ENCODE data around the gene ZNF276. TPM values are rescaled to one million over a fixed set of nuclear protein-coding genes. Genes with fewer than 3 reads are reported as not detected.

ZNF276 gene
- total and polyA plus RNA-seq, 9 donors: 7.1 to 39.9 (median 25.5) TPM

- Histone ChIP-seq H3K27me3 (no peaks in the 10 kb centered on the region), H3K9me3 (no peaks in the 10 kb centered on the region), H3K4me1 (ENCODE audit: insufficient read depth) (no peaks in the 10 kb centered on the region), H3K4me3 (no peak overlapping the region), H3K27ac (no peak overlapping the region), H3K36me3 (no peaks in the 10 kb centered on the region)
- no peak for DNase-seq
- 75 to 80% (median 80%) methylated on average over 21 to 22 of the region's 22 CpGs for WGBS, 3 donors
- TF ChIP-seq, protein P1, sequence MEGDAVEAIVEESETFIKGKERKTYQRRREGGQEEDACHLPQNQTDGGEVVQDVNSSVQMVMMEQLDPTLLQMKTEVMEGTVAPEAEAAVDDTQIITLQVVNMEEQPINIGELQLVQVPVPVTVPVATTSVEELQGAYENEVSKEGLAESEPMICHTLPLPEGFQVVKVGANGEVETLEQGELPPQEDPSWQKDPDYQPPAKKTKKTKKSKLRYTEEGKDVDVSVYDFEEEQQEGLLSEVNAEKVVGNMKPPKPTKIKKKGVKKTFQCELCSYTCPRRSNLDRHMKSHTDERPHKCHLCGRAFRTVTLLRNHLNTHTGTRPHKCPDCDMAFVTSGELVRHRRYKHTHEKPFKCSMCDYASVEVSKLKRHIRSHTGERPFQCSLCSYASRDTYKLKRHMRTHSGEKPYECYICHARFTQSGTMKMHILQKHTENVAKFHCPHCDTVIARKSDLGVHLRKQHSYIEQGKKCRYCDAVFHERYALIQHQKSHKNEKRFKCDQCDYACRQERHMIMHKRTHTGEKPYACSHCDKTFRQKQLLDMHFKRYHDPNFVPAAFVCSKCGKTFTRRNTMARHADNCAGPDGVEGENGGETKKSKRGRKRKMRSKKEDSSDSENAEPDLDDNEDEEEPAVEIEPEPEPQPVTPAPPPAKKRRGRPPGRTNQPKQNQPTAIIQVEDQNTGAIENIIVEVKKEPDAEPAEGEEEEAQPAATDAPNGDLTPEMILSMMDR (IDR thresholded peaks at IDR 0.05): no peak
- TF ChIP-seq POLR2A (IDR thresholded peaks at IDR 0.05): no peak
- TF ChIP-seq EP300 (IDR thresholded peaks at IDR 0.05): no peak
- intact Hi-C loops (cut with DNase I): no loop called here
Observed at GRCh38 chr16:89730610-89731234, 9.4 kb downstream of the ZNF276 start.

DNA sequence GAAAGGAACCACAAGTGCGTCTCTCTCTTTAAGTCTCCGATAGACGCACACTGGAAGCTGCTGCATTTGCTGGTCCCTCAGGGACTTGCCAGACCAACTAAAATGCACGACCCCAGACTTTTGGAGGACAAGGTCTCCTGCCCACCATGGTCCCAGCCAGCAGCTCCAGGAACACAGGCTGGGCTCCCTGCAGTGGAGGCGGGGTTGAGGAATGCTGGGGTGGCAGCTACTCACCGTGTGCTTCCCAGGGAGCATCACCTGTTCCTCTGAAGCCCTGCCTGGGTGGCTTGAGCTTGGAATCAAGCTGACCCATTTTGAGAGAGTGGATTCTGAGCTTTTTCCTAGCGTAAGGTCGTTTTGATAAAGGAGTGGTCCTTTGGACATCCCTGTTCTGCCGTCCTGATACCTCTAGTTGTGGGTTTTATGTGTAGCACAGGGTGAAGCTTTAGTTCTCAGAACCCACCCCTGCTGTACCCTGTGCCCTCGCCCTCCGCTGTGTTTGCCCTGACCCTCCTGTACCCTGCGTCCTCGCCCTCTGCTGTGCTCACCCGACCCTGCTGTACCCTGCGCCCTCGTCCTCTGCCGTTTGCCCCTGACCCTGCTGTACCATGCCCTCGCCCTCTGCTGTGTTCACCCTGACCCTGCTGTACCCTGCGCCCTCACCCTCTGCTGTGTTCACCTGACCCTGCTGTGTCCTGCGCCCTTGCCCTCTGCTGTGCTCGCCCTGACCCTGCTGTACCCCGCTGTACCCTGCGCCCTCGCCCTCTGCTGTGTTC lies 11.0 kb downstream of the ZNF276 start:
- H3K36me3 ChIP-seq: no peaks in the 10 kb centered on the region
- H3K4me3 ChIP-seq: no peak overlapping the region
- DNase-seq: no peak
- no peak overlapping the region for H3K27ac ChIP-seq
- intact Hi-C loops (cut with DNase I): no loop called here
- 86 to 89% (median 88%) methylated on average over 24 of the region's 24 CpGs for WGBS, 3 donors
- H3K27me3 ChIP-seq: no peaks in the 10 kb centered on the region
- no peaks in the 10 kb centered on the region for H3K4me1 ChIP-seq (ENCODE audit: insufficient read depth)
- no peak for TF ChIP-seq POLR2A (IDR thresholded peaks at IDR 0.05)
- no peak for TF ChIP-seq EP300 (IDR thresholded peaks at IDR 0.05)
- TF ChIP-seq, protein P1 (IDR thresholded peaks at IDR 0.05): no peak
- no peaks in the 10 kb centered on the region for H3K9me3 ChIP-seq

GRCh38 chr16:89732918-89733242 lies 11.5 kb downstream of the ZNF276 start:
- H3K36me3 ChIP-seq: no peaks in the 10 kb centered on the region
- H3K9me3 ChIP-seq: no peaks in the 10 kb centered on the region
- no peak overlapping the region for H3K27ac ChIP-seq
- intact Hi-C loops (cut with DNase I): no loop called here
- TF ChIP-seq, protein P1 (IDR thresholded peaks at IDR 0.05): no peak
- TF ChIP-seq POLR2A (IDR thresholded peaks at IDR 0.05) (no peak), EP300 (IDR thresholded peaks at IDR 0.05) (no peak)
- 89 to 93% (median 90%) methylated on average over 9 of the region's 9 CpGs for WGBS, 3 donors
- DNase-seq: no peak
- H3K27me3 ChIP-seq: no peaks in the 10 kb centered on the region
- no peaks in the 10 kb centered on the region for H3K4me1 ChIP-seq (ENCODE audit: insufficient read depth)
- H3K4me3 ChIP-seq: no peak overlapping the region

GRCh38 chr16:89733322-89733721 lies 12.0 kb downstream of the ZNF276 start:
- TF ChIP-seq POLR2A (IDR thresholded peaks at IDR 0.05): no peak
- H3K27ac ChIP-seq: no peak overlapping the region
- H3K27me3 ChIP-seq: no peaks in the 10 kb centered on the region
- no peak overlapping the region for H3K4me3 ChIP-seq
- 80 to 85% (median 81%) methylated on average over 17 of the region's 17 CpGs for WGBS, 3 donors
- H3K9me3 ChIP-seq: no peaks in the 10 kb centered on the region
- H3K4me1 ChIP-seq (ENCODE audit: insufficient read depth): no peaks in the 10 kb centered on the region
- no peaks in the 10 kb centered on the region for H3K36me3 ChIP-seq
- intact Hi-C loops (cut with DNase I): no loop called here
- no peak for DNase-seq

GRCh38 chr16:89733792-89734191 lies 12.5 kb downstream of the ZNF276 start:
- no peaks in the 10 kb centered on the region for H3K36me3 ChIP-seq
- no peak overlapping the region for H3K27ac ChIP-seq
- 89 to 91% (median 90%) methylated on average over 21 of the region's 21 CpGs for WGBS, 3 donors
- TF ChIP-seq POLR2A (IDR thresholded peaks at IDR 0.05) (no peak), EP300 (IDR thresholded peaks at IDR 0.05) (no peak)
- TF ChIP-seq, protein P1 (IDR thresholded peaks at IDR 0.05): no peak
- H3K9me3 ChIP-seq: no peaks in the 10 kb centered on the region
- no peak for DNase-seq
- H3K27me3 ChIP-seq: no peaks in the 10 kb centered on the region
- no peak overlapping the region for H3K4me3 ChIP-seq
- H3K4me1 ChIP-seq (ENCODE audit: insufficient read depth): no peaks in the 10 kb centered on the region
- intact Hi-C loops (cut with DNase I): no loop called here

Measured in ovary (tissue), 9 donors.